ENCODE results near the gene GIMAP7. TPM values are rescaled to one million over a fixed set of nuclear protein-coding genes. Genes with fewer than 3 reads are reported as not detected.

The GIMAP7 gene
- total RNA-seq, 2 experiments from 2014 or later = 48.4 to 50.7 TPM

GRCh38 chr7:150473902-150474301, 40.8 kb upstream of the GIMAP7 start:
- ChIA-PET CTCF (interaction anchor here (1.2 to 1.3 kb wide), 2 partner anchors 22 to 25 kb away, joined by 3 to 4 read pairs; no protein-coding TSS in a partner anchor), POLR2A (interaction anchor here (0.7 to 4.8 kb wide), 4 partner anchors 9 to 94 kb away, joined by 3 to 20 read pairs (median 16); partner anchors contain the start of genes GIMAP4 and GIMAP7)
- Mint-ChIP-seq H3K36me3 (ENCODE audit: low read depth) (peaks cover 98% of the 10 kb centered on the region), H3K9me3 (peaks cover 9% of the 10 kb centered on the region), H3K27me3 (no peaks in the 10 kb centered on the region), H3K27ac (peak overlapping the region; percentile 79), H3K4me1 (ENCODE audit: low read depth) (peaks cover 94% of the 10 kb centered on the region), H3K4me3 (no peak overlapping the region)
- Histone ChIP-seq H3K27ac (ENCODE audit: low read depth in 1 of 2, low read length in 2 of 2) (no peak overlapping the region), H3K9me3 (ENCODE audit: control insufficient read depth in 1 of 2, insufficient read depth in 1 of 2, low read length in 2 of 2) (peaks cover 0 to 4% of the 10 kb centered on the region in 2 experiments), H3K36me3 (ENCODE audit: insufficient read depth, low read length) (peaks cover 86% of the 10 kb centered on the region), H3K27me3 (ENCODE audit: control insufficient read depth in 1 of 2, insufficient read depth in 2 of 2, low read length in 2 of 2) (no peaks in the 10 kb centered on the region), H3K4me3 (ENCODE audit: low read length) (no peak overlapping the region), H3K4me1 (ENCODE audit: insufficient read depth, low read length) (peaks cover 53% of the 10 kb centered on the region)
- TF ChIP-seq, protein P1, sequence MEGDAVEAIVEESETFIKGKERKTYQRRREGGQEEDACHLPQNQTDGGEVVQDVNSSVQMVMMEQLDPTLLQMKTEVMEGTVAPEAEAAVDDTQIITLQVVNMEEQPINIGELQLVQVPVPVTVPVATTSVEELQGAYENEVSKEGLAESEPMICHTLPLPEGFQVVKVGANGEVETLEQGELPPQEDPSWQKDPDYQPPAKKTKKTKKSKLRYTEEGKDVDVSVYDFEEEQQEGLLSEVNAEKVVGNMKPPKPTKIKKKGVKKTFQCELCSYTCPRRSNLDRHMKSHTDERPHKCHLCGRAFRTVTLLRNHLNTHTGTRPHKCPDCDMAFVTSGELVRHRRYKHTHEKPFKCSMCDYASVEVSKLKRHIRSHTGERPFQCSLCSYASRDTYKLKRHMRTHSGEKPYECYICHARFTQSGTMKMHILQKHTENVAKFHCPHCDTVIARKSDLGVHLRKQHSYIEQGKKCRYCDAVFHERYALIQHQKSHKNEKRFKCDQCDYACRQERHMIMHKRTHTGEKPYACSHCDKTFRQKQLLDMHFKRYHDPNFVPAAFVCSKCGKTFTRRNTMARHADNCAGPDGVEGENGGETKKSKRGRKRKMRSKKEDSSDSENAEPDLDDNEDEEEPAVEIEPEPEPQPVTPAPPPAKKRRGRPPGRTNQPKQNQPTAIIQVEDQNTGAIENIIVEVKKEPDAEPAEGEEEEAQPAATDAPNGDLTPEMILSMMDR (IDR thresholded peaks at IDR 0.05) = no peak
- ATAC-seq (ENCODE audit: poor library complexity) = no peak
- DNase-seq = no peak
- intact Hi-C loops (cut with DNase I, micrococcal nuclease) = loop anchor here in 1 of 2 experiments (2.0 kb wide), 1 partner anchor 19 kb away; no protein-coding TSS in a partner anchor

GRCh38 chr7:150476285-150476684, 38.4 kb upstream of the GIMAP7 start:
- Histone ChIP-seq H3K9me3 (ENCODE audit: control insufficient read depth in 1 of 2, insufficient read depth in 1 of 2, low read length in 2 of 2) (peaks cover 0 to 4% of the 10 kb centered on the region in 2 experiments), H3K27me3 (ENCODE audit: control insufficient read depth in 1 of 2, insufficient read depth in 2 of 2, low read length in 2 of 2) (no peaks in the 10 kb centered on the region), H3K36me3 (ENCODE audit: insufficient read depth, low read length) (peaks cover 70% of the 10 kb centered on the region), H3K4me1 (ENCODE audit: insufficient read depth, low read length) (peaks cover 72% of the 10 kb centered on the region), H3K4me3 (ENCODE audit: low read length) (no peak overlapping the region), H3K27ac (ENCODE audit: low read depth in 1 of 2, low read length in 2 of 2) (peak overlapping the region; percentile 92 to 95)
- Mint-ChIP-seq H3K27ac (peak overlapping the region; percentile 97), H3K4me1 (ENCODE audit: low read depth) (peaks cover 92% of the 10 kb centered on the region), H3K36me3 (ENCODE audit: low read depth) (peaks cover 78% of the 10 kb centered on the region), H3K9me3 (peaks cover 9% of the 10 kb centered on the region), H3K4me3 (peak overlapping the region; percentile 25), H3K27me3 (no peaks in the 10 kb centered on the region)
- no peak for DNase-seq
- ATAC-seq (ENCODE audit: poor library complexity) = no peak
- ChIA-PET POLR2A (interaction anchor here (1.2 to 3.7 kb wide), 5 partner anchors 12 to 39 kb away, joined by 3 to 17 read pairs (median 5); partner anchors contain the start of gene GIMAP7), CTCF (interaction anchor here (1.6 to 1.9 kb wide), 2 partner anchors 11 to 38 kb away, joined by 3 to 4 read pairs; partner anchors contain the start of gene GIMAP7)
- intact Hi-C loops (cut with DNase I, micrococcal nuclease) = no loop called here
- TF ChIP-seq, protein P1 (IDR thresholded peaks at IDR 0.05) = no peak

GRCh38 chr7:150476819-150477631, 37.6 kb upstream of the GIMAP7 start:
- H3K27ac ChIP-seq (ENCODE audit: low read depth in 1 of 2, low read length in 2 of 2) = peak overlapping the region; percentile 92 to 95
- peaks cover 62% of the 10 kb centered on the region for H3K36me3 ChIP-seq (ENCODE audit: insufficient read depth, low read length)
- Mint-ChIP-seq H3K27ac (peak overlapping the region; percentile 97), H3K9me3 (peaks cover 9% of the 10 kb centered on the region), H3K4me3 (peak overlapping the region; percentile 25), H3K4me1 (ENCODE audit: low read depth) (peaks cover 93% of the 10 kb centered on the region), H3K27me3 (no peaks in the 10 kb centered on the region), H3K36me3 (ENCODE audit: low read depth) (peaks cover 74% of the 10 kb centered on the region)
- H3K4me1 ChIP-seq (ENCODE audit: insufficient read depth, low read length) = peaks cover 76% of the 10 kb centered on the region
- ChIA-PET POLR2A (interaction anchor here (0.7 to 10.4 kb wide), 6 partner anchors 11 to 269 kb away, joined by 3 to 312 read pairs (median 6); partner anchors contain the start of genes GIMAP7 and GIMAP8), CTCF (interaction anchor here (0.9 to 1.9 kb wide), 2 partner anchors 28 to 37 kb away, joined by 4 read pairs; partner anchors contain the start of gene GIMAP7)
- ATAC-seq (ENCODE audit: poor library complexity) = no peak
- no peak overlapping the region for H3K4me3 ChIP-seq (ENCODE audit: low read length)
- peak in 5 of 14 experiments; percentile 34 to 63 (median 39) for DNase-seq
- H3K9me3 ChIP-seq (ENCODE audit: control insufficient read depth in 1 of 2, insufficient read depth in 1 of 2, low read length in 2 of 2) = peaks cover 0 to 4% of the 10 kb centered on the region in 2 experiments
- TF ChIP-seq, protein P1 (IDR thresholded peaks at IDR 0.05) = no peak
- no peaks in the 10 kb centered on the region for H3K27me3 ChIP-seq (ENCODE audit: control insufficient read depth in 1 of 2, insufficient read depth in 2 of 2, low read length in 2 of 2)
- intact Hi-C loops (cut with DNase I, micrococcal nuclease) = no loop called here

Data from CD4-positive, alpha-beta T cell (primary cell).